Measurements from ENCODE around the gene ACVRL1. TPM values are rescaled to one million over a fixed set of nuclear protein-coding genes. Genes with fewer than 3 reads are reported as not detected.

Gene ACVRL1
- total RNA-seq (2014; rRNA removed; shearing (Covaris generic)), result 10.3 and 11.7 TPM in 2 replicates

GRCh38 chr12:51907083-51907855 lies at the start of gene ACVRL1:
Gene ACVRL1, plus strand, starts transcription at chr12:51907504. Its CDS starts 4,971 bp downstream, at chr12:51912475.
- DNase-seq (ENCODE audit: low spot score), result no peak

GRCh38 chr12:51860986-51861385 lies 46.3 kb upstream of the ACVRL1 start:
- DNase-seq (ENCODE audit: low spot score), result no peak

GRCh38 chr12:51862947-51863346 lies 44.4 kb upstream of the ACVRL1 start:
- no peak for DNase-seq (ENCODE audit: low spot score)

GRCh38 chr12:51863363-51863932 lies 43.9 kb upstream of the ACVRL1 start:
- no peak for DNase-seq (ENCODE audit: low spot score)

GRCh38 chr12:51863933-51864832 lies 43.1 kb upstream of the ACVRL1 start:
- no peak for DNase-seq (ENCODE audit: low spot score)

GRCh38 chr12:51864833-51865670 lies 42.3 kb upstream of the ACVRL1 start:
- no peak for DNase-seq (ENCODE audit: low spot score)

GRCh38 chr12:51865757-51866270 lies 41.5 kb upstream of the ACVRL1 start:
- no peak for DNase-seq (ENCODE audit: low spot score)

- DNase-seq (ENCODE audit: low spot score), result no peak
Measured at GRCh38 chr12:51866324-51866723, 41.0 kb upstream of the ACVRL1 start.

GRCh38 chr12:51866762-51867161 lies 40.5 kb upstream of the ACVRL1 start:
- DNase-seq (ENCODE audit: low spot score), result no peak

GRCh38 chr12:51867371-51867770 lies 39.9 kb upstream of the ACVRL1 start:
- no peak for DNase-seq (ENCODE audit: low spot score)

- no peak for DNase-seq (ENCODE audit: low spot score)
Measured at GRCh38 chr12:51867796-51868428, 39.4 kb upstream of the ACVRL1 start.

- DNase-seq (ENCODE audit: low spot score), result no peak
Measured at GRCh38 chr12:51868821-51869495, 38.3 kb upstream of the ACVRL1 start.

GRCh38 chr12:51869496-51869865 lies 37.8 kb upstream of the ACVRL1 start:
- no peak for DNase-seq (ENCODE audit: low spot score)

GRCh38 chr12:51869931-51870330 lies 37.4 kb upstream of the ACVRL1 start:
- no peak for DNase-seq (ENCODE audit: low spot score)

GRCh38 chr12:51870504-51870903 lies 36.8 kb upstream of the ACVRL1 start:
- DNase-seq (ENCODE audit: low spot score), result peak; percentile 38

- no peak for DNase-seq (ENCODE audit: low spot score)
Measured at GRCh38 chr12:51871126-51871525, 36.2 kb upstream of the ACVRL1 start.

GRCh38 chr12:51871918-51872688 lies 35.2 kb upstream of the ACVRL1 start:
- DNase-seq (ENCODE audit: low spot score), result peak; percentile 22

- DNase-seq (ENCODE audit: low spot score), result no peak
Measured at GRCh38 chr12:51872689-51872981, 34.7 kb upstream of the ACVRL1 start.

- DNase-seq (ENCODE audit: low spot score), result no peak
Measured at GRCh38 chr12:51873251-51873994, 33.9 kb upstream of the ACVRL1 start.
